Activated CD4-positive, alpha-beta T cell treated with anti-CD3 and anti-CD28 coated beads for 24 hours (primary cell): ENCODE data around the gene JARID2.

Source experiments
- DNase-seq, 2 donors: peaks; one replicate each; pipeline ENCODE4 v3.0.0-alpha.2; 2020; ENCODE audit warnings: low read depth in 2 of 2

Gene JARID2

DNA sequence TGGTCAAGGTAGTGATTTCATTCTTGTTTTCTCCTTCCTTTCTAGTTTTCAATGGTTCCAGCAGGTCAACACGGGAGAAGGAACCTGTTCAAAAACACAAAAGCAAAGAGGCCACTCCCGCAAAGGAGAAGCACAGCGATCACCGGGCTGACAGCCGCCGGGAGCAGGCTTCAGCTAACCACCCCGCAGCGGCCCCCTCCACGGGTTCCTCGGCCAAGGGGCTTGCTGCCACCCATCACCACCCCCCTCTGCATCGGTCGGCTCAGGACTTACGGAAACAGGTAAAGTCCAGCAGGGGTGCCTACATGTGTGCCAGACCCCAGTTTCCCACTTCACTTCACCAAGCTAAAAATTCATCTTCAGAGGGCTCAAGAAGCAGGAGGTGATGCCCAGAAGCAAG lies 241.4 kb downstream of the JARID2 start:
- DNase-seq = no peak

DNA sequence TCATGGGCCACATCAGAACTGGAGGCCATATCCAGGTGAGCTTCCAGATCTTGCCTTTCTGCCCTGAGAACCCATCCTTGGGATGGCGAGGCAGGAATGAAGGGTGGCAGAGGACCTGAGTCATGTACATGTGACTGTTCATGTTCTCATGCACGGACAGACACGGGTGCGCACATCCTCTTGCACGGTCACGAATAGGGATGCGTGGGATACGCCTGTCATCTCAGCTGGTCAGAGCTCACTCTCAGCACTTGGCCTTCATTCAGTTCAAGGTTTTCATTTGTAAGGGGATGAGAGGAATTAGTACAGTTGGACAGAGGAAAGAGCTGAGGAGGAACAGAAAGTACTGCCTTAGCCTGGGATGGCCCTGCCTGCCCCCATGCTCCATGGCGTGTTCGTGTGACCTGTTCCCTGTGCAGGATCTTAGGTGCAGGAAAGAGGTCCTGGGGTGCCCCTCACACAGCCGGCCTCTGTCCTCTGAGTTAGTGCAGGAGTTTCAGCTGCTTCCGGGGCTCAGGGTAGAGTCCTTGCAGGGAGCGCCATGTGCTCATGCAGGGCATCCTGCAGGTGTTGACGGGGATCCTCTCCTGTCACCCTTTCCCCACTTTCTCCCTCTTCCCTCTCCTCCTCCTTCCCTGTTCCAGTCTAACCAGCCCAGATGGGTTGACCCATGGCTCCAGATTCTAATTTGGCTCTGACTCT lies 243.5 kb downstream of the JARID2 start:
- no peak for DNase-seq

DNA sequence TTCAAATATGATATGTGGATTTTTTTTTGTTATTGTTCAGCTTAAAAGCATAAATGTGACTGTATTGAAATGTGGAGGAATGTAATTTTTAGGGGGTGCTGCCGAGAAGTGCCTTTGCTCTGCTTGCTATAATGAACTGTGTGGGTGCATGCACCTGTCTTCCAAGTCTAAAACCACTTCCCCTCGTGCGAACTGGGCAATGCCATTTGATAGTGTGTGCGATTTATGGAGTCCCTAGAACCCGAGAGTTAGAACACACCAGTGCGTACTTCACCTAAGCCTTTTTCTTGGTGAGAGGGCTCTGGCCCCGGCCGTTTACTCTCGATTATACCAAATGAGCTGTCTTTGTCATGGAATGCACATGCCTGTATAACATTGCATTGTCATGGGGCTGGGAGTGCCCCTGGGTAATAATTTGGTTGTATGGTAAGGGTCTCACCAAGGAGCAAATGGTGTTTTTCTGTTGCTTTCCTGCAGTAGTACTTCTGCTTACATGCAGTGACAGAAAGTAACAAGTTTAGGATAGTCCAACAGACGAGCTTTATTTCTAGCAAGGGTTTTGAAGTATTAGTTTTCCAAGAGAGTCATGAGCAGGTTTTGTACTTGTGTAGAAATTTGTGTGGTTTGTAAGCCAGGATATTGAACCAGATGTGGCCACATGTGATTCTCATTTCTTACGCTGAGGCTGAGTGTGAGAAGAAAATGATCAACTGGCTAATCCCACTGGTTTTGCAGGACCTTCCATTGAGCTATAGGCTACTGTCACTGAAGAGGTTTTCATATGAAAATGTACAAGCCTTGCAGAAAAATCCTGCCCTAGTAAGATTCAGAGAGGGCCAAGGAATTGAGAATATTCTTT lies 244.6 kb downstream of the JARID2 start:
- DNase-seq = no peak

DNA sequence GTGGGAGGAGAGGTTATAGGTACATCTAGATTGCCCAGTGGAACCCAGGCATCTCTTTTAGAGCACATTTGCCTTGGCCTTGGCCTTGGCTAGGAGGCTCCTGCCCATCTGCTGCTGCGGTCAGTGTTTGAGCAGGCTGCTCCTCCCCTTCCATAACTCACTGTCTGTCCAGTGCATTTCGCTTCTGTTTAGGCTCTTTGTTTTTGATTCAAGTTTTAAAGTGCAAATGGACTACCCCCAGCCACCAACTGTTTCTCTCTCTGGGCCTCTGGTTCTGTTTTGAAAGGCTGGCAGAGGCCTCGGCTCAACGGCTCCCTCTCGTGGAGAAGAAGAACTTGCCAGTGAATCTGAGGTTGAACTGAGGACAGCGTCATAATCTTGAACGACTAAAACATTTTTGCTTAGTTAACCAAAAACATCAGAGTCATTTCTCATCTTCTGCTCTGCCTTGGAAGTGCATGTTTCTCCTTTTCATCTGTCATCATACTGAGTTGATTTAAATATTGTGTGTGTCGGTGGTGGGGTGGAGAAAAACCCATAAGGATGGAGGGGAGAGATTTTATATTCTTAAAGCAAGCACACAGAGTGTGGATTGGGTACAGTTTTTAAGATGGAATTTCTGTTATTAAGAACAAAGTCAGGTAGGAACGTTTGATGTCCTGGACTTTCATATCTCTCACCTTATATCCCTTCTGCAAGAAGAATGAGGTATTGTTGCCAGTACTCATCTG lies 245.6 kb downstream of the JARID2 start:
- peak; percentile 55 to 70 for DNase-seq

DNA sequence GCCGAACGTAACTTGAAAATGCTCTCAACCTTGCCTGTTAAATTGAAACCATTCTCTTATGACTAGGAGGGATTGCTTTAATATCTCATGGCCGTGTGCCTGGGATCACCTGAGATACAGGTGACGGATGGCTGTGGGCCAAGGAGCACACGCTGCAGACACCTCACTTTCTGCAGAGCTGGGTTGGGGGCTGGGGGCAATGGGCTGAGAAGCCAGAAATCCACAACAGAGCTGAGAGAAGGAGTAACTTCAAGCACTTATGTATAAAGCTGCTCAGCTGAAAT lies 246.1 kb downstream of the JARID2 start:
- DNase-seq = no peak

DNA sequence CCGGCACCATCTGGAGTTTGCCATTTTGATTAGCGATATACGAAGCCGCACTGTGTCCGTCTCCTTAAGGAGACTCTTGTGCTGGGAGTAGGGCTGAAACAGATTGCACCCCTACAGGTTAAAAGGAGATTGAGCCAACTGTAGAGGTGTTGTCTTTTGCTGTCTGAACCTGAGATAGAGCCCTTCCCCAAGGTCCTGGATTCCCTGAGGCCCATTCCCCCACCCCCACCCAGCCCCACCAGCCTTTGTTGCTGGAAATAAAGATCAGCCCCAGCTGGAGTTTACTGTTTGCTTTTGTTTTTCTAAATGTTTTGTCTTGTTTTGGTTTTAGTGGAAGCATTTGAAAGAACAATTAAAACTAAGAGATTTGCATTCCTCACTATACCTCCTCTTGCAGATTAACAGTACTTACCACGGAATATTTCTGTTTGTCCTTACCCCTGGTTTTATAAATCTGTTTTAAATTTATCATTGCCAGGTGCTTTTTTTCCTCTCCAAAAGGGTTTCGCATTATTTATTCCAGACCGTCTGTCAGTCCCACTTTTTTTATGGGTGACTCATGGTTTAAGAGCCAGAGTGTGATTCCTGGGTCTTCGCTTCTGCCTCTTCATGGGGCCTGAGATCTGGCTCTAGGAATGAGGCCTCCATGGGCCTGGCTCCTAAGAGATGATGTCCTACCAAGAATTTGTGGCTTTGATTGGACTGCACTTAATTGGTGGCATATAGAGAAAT lies 247.7 kb downstream of the JARID2 start:
- no peak for DNase-seq

DNA sequence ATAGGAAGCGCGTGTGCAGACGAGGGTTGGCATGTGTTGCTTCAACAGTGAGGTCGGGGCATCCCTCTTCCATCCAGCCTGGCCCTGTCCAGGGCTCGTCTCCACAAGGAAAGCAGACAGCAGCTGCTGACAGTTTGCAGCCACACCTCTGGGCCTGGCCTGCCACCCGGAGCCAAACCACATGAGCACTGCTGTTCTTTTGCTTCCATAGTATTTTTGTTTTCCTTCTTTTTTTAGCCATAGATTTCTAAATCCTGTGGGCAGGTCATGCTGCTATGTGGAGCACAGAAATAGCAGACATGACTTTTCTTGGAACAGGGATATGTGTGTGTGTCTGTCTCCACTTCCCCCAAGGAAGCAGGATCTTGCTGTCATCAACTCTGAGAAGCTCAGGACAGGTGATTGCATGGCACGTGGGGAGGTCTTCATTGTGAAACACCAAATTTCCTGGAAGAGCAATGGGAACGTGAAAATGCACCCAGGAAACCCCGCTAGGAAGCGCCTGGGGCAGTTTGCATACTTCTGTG lies 249.6 kb downstream of the JARID2 start:
- DNase-seq = no peak

DNA sequence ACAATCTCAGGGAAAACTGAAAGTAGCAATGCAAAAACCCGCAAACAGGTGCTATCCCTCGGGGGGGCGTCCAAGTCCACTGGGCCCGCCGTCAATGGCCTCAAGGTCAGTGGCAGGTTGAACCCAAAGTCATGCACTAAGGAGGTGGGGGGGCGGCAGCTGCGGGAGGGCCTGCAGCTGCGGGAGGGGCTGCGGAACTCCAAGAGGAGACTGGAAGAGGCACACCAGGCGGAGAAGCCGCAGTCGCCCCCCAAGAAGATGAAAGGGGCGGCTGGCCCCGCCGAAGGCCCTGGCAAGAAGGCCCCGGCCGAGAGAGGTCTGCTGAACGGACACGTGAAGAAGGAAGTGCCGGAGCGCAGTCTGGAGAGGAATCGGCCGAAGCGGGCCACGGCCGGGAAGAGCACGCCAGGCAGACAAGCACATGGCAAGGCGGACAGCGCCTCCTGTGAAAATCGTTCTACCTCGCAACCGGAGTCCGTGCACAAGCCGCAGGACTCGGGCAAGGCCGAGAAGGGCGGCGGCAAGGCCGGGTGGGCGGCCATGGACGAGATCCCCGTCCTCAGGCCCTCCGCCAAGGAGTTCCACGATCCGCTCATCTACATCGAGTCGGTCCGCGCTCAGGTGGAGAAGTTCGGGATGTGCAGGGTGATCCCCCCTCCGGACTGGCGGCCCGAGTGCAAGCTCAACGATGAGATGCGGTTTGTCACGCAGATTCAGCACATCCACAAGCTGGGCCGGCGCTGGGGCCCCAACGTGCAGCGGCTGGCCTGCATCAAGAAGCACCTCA lies 250.7 kb downstream of the JARID2 start:
- DNase-seq = no peak

DNA sequence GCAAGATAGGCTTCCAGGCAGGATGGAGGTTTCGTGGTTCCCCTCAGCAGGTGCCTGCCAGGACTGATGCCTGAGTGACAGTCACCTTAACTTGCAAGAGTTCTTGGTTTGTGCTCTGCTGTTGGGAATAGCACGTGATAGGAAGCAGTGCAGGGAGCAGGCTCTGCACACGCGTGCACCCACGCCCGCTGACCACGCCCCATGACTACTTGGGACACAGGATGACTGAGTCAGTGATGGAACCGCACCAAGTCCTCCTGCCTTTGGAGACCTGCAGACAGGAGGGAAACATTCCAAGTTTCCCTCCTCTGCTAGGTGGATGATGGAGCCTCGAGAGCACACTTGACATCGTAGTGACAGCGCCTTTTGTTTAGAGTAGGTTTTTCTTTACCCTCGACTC lies 252.8 kb downstream of the JARID2 start:
- DNase-seq = no peak

DNA sequence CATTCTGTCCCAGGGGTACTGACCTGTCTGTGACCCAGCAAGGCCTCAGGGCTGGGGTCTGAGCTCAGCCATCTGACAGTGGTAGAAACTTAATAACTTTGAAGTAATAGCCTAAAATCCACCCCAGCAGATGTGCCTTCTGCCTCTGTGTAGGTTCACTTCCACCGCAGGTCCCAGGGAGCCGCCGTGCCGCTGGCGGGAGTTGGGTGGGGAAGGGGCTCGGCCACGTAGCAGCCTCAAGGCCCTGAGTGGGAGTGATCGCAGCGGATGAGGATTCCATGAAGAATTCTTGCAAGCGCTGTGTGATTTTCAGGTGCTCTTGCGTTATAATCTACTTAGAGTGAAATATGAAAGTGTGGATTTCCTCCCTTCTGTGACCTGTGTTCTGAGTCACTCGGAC lies 253.3 kb downstream of the JARID2 start:
- DNase-seq = no peak

DNA sequence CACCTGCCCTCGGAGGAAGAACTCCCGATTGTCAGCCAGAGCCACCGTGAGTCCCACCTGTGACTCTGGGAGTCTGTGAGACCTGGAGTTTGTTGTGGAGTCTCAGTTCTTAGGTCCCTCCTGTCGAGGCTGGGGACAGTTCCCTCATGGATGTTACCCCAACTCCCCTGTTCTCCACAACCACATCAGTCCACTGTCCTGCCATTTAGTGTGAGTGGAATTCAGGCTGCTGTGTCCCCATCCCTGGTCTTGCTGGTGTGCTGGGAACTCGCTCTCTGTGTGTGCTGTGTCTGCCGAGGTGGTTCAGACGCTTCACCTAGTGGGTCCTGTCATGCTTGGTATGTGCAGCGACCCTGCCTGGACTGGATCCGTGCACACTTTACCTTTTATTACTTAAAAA lies 253.7 kb downstream of the JARID2 start:
- DNase-seq = no peak

DNA sequence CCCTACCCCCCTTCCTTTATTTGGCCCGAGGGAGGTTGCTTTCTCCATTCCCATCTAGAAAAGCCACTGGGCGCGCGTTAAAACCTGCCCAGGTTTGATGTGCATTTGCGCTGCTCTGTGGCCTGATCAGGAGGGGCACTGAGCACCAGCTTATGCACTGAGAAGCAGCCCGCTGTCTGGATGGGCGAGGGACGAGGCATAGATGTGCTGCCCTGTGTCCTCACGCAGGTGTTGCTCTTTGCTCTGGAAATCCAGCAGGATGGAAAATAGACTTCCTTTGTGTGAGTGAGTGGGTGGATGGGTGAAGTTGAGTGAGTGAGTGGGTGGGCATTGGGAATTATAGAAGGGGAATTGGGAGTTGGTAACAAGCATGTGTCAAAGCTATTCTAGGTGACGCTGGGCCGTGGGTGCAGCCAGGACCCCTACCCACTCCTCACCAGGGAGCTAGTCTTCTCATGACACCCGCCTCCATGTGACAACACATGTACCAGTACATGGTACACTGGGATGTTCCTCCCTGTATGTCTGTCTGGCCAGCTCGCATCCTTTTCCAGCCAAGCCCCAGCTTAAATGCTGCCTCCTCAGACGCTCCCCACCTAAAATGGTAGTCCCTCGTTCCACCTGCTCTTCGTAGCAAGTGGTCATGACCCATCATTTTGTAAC lies 254.3 kb downstream of the JARID2 start:
- no peak for DNase-seq

DNA sequence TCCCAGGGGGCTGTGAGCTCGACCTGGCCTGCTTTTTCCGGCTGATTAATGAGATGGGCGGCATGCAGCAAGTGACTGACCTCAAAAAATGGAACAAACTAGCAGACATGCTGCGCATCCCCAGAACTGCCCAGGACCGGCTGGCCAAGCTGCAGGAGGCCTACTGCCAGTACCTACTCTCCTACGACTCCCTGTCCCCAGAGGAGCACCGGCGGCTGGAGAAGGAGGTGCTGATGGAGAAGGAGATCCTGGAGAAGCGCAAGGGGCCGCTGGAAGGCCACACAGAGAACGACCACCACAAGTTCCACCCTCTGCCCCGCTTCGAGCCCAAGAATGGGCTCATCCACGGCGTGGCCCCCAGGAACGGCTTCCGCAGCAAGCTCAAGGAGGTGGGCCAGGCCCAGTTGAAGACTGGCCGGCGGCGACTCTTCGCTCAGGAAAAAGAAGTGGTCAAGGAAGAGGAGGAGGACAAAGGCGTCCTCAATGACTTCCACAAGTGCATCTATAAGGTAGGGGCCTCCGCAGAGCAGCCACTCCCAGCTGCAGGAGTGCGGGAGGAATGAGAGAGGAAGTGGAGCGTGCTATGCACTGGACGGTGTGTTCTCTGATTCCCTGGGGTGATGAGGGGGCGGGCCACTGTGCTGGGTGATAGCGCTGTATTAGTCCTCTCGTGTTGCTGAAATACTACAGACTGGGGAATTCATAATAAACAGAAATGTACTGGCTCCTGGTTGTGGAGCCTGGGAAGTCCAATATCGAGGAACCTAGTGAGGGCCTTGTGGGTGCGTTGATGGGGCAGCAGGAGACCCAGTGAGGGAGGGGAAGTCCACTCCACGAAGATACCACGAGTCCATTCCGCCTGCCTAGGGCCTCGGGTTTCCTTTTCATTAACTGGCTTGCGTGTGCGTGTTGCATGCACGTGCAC lies 255.3 kb downstream of the JARID2 start:
- DNase-seq = no peak

DNA sequence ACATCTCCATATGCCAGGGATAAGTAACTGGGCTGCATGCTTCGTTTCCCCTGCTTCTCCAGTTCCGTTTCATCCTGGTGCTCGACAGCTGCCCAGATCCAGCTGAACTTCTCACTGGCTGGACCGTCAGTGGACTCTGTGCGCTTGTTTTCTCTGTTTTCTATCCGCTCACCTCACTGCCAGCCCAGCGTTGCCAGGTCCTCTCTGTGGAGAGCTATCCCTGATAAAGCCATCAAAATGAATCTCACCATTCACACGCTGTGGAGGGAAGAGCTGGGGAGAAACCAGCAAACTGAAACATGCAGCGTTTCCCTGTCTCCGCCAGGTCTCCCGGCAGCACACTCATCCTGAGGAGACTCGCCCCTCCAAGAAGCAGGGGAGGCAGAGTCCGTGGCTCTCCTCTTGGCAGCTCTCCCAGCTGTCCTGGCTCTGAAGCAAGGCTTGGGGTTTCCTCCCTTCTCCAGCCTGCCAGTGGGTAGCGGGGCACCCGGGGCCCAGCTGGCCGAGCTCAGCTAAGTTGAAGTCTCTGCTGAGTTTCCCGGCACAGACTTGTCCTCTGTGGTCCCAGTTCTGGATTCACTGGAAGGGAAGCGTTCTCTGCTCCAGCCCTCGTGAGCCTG lies 256.1 kb downstream of the JARID2 start:
- DNase-seq = no peak

DNA sequence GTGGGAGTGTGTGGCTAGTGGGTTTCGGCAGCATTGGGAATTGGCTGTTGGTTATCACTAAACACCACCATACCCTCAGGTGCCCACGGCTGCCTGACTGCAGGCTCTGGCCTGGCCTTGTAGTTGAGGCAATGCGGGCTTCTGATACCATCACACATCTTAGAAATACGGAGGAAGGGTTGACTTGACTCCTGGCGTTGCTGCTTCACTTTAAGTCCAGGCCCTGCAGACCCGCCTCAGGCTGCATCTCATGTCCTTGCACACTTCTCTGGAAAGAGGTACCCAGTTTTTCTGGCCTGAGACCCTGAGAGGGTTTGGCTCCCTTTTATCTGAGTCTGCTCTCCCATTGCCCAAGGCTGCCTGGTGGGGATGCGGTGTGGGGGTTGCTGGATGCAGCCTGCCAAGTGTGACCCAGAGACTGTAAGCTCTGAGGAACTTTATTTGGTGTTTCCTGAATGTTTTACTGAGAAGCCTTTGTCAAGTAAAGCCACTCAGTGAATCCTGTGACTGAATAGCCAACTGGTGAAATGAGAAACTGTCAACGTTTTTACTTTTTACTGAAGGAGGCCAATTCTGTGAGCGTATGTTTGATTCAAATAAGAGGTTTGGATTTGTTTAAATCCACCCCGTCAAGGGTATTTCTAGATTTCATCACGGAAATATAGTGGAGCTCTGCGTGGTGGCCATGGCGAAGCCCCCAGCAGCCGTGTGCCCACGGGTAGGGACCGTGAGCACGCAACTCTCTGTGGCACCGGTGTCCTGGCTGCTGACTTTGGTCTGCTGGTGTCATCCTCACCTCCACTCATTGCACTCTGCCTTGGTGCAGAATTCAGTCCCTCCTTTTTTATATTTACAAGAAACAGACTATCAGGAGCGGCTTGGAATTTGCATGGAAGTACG lies 256.8 kb downstream of the JARID2 start:
- no peak for DNase-seq

DNA sequence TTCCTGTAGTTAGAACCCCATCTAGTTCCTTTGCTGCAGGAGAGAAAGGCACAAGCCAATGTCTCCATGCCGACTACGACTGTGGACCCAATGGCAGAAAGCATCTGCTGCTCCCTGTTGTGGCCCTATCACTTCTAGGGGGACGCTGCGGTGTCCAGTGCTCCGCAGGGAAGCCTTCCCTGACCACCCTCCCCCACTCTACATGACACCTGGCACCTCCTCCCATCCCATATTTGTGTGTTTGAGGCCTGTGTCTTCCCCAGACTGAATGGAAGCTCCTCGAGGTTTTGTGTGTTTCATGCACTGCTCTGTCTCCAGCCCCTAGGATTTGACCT lies 257.4 kb downstream of the JARID2 start:
- no peak for DNase-seq

DNA sequence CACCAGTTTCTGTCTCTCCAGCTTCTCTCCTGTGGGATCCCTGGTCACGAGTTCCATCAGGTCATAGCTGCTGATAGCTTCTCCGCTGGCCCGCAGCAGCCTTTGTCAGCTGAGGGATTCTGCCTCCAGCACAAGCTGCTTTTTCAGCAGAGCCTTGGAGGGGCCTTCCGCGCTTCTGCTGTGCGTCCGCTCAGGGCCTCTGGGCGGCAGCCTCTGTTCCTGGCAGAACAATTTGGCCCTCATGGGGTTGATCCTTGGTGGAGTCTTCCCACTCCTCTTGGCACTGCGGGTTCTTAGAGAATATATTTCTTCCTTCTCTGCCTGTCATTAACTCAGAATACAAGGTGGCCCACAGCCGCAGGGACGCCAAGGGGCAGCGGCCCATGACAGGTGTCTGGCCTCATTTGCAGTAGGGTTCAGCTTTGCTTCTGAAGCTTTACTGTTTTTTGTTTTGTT lies 258.2 kb downstream of the JARID2 start:
- DNase-seq = no peak
